Measurements from ENCODE around the gene MICAL2.

MICAL2 gene

DNA sequence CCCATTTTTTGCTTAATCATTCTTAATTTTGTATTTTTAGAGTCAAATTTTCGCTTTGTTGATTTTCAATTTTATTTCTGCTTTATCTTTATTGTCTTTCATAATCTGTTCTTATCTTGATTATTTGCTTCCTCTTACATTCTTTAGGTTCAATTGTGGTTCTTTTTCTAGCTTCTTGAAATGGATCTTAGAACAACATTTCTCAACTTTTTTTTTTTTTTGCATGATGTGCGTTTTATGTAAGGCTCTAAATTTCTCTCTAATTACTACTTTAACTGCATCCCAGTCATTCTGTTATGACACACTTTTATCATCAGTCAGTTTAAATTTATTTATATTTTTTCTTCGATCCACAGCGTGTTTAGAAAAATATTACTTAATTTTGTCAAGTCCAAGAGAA, 201.7 kb downstream of the MICAL2 start:
- Histone ChIP-seq H3K27ac (ENCODE audit: extremely low read depth, low read depth, low read length) (no peak overlapping the region), H3K9me3 (ENCODE audit: control insufficient read depth, insufficient read depth, low read depth, low read length) (no peaks in the 10 kb centered on the region), H3K4me1 (ENCODE audit: control insufficient read depth, insufficient read depth, low read length) (no peaks in the 10 kb centered on the region), H3K36me3 (ENCODE audit: control insufficient read depth in 2 of 2, insufficient read depth in 1 of 2, low read length in 2 of 2) (no peaks in the 10 kb centered on the region), H3K4me3 (ENCODE audit: low read depth, low read length) (no peak overlapping the region)
- ChIA-PET POLR2A (no interaction called here), CTCF (interaction anchor here (0.8 to 5.5 kb wide), 3 partner anchors 19 to 23 kb away, joined by 3 to 31 read pairs (median 5); no protein-coding TSS in a partner anchor)
- TF ChIP-seq, protein P1, sequence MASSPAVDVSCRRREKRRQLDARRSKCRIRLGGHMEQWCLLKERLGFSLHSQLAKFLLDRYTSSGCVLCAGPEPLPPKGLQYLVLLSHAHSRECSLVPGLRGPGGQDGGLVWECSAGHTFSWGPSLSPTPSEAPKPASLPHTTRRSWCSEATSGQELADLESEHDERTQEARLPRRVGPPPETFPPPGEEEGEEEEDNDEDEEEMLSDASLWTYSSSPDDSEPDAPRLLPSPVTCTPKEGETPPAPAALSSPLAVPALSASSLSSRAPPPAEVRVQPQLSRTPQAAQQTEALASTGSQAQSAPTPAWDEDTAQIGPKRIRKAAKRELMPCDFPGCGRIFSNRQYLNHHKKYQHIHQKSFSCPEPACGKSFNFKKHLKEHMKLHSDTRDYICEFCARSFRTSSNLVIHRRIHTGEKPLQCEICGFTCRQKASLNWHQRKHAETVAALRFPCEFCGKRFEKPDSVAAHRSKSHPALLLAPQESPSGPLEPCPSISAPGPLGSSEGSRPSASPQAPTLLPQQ (tag by site-specific recombination; IDR thresholded peaks at IDR 0.05), result no peak
- TF ChIP-seq KLF10 (tag by site-specific recombination; IDR thresholded peaks at IDR 0.05) (no peak), ZNF18 (tag by site-specific recombination; IDR thresholded peaks at IDR 0.05) (no peak)

Data from HEK293 (cell line).